AG10803 (cell line): ENCODE results near the gene CCDC110.
A peak's percentile ranks its signal among the peaks of the same experiment; 100 is the strongest.
"Not testable (repeated sequence)": the region's sequence is repeated elsewhere in the genome, so short reads cannot be mapped to it uniquely, and the experiment has no call there.

Experiments used
- DNase-seq: peaks from one replicate; pipeline ENCODE4 v3.0.0; 2010; ENCODE audit warnings: low read depth
- H3K4me3 ChIP-seq: 2 replicates; pipeline ENCODE4 v1.5.1; 2011; ENCODE audit warnings: mild to moderate bottlenecking, low read length, control low read depth
- TF ChIP-seq, protein P1 (sequence below): conservative IDR thresholded peaks from 2 replicates; pipeline ENCODE4 v1.5.1; 2011; ENCODE audit warnings: mild to moderate bottlenecking, low read length, control low read depth, inconsistent platforms

Gene CCDC110

DNA sequence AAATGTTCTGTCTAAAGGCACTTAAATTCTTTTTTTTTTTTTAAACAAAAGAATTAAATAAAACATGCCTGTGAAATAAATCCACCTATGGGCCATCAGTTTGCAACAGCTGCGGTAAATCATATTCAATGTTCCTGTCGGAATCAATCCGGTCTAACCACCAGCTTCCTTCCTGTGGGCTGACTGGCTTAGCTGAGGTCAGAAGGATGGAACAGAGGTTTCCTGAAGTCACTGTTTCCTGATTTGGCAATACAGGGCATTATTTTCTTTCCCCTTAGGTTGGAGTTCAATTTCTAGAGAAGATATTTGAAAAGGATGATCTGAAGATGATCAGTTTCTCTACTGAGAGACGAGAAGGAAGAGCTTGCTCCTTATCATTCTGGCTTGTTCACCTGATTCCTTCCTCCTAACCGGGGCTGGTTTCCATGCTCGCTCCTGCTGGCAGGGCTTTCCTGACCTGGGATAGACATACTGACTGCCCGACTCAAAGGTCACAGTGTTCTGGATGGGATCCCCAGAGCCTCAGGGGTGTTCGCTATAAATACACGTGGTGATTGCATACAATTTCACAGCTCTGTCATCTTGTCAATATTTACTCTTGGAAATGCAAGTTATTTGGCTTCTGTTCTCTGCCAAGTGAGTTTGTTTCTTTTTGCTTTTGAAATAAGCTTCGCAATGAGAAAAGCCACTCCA lies 42.1 kb upstream of the CCDC110 start:
- TF ChIP-seq, protein P1, sequence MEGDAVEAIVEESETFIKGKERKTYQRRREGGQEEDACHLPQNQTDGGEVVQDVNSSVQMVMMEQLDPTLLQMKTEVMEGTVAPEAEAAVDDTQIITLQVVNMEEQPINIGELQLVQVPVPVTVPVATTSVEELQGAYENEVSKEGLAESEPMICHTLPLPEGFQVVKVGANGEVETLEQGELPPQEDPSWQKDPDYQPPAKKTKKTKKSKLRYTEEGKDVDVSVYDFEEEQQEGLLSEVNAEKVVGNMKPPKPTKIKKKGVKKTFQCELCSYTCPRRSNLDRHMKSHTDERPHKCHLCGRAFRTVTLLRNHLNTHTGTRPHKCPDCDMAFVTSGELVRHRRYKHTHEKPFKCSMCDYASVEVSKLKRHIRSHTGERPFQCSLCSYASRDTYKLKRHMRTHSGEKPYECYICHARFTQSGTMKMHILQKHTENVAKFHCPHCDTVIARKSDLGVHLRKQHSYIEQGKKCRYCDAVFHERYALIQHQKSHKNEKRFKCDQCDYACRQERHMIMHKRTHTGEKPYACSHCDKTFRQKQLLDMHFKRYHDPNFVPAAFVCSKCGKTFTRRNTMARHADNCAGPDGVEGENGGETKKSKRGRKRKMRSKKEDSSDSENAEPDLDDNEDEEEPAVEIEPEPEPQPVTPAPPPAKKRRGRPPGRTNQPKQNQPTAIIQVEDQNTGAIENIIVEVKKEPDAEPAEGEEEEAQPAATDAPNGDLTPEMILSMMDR: no peak
- DNase-seq: no peak
- no peak overlapping the region for H3K4me3 ChIP-seq

DNA sequence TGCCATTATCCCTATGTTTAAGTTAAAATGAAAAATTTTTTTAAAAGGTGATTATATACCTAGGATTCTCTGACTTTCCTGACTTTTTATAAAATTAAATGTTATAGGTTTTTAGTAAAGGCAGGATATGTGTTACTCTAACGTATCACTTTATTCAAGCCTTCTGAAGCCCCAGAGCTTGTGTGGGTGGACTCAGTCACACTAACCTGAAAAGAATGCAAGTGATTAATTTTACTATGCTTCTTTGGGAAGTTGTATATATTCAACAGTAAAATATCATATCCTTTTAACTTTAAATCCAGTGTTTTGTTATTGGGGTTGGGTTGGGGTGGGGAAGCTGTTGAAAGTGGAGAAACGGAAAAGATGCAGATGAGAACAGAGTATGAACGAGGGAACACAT lies 41.0 kb upstream of the CCDC110 start:
- peak; percentile 17 for DNase-seq
- TF ChIP-seq, protein P1: no peak
- H3K4me3 ChIP-seq: no peak overlapping the region

- peak; percentile 13 for DNase-seq
Measured at GRCh38 chr4:185511243-185511642, 39.7 kb upstream of the CCDC110 start.

DNA sequence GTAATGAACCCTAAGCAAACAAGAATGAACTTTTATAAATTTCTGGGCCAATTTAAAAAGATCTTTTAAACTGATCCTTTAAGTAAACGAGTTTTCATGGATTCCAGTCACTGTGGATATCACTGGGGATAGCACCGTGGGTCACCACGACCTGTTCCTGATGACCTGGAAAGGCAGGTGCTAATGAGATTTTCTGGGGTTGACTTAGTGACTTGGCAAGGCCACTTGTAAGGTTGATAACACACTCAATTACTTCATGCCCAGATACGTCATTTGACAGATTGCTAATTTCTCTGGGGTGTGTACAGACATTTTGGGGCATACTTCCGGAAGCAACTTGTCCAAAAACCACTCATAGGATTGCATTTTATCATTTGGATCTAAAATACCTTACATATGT lies 39.3 kb upstream of the CCDC110 start:
- no peak overlapping the region for H3K4me3 ChIP-seq
- DNase-seq: no peak
- TF ChIP-seq, protein P1: no peak

More at GRCh38 chr4:185511243-185511642, 39.7 kb upstream of the CCDC110 start:
- H3K4me3 ChIP-seq: not testable (repeated sequence)

- TF ChIP-seq, protein P1: no peak
- no peak overlapping the region for H3K4me3 ChIP-seq
- DNase-seq: no peak
Measured at GRCh38 chr4:185508181-185508580, 36.6 kb upstream of the CCDC110 start.

- no peak overlapping the region for H3K4me3 ChIP-seq
- TF ChIP-seq, protein P1: no peak
- DNase-seq: no peak
Measured at GRCh38 chr4:185506422-185506821, 34.9 kb upstream of the CCDC110 start.

DNA sequence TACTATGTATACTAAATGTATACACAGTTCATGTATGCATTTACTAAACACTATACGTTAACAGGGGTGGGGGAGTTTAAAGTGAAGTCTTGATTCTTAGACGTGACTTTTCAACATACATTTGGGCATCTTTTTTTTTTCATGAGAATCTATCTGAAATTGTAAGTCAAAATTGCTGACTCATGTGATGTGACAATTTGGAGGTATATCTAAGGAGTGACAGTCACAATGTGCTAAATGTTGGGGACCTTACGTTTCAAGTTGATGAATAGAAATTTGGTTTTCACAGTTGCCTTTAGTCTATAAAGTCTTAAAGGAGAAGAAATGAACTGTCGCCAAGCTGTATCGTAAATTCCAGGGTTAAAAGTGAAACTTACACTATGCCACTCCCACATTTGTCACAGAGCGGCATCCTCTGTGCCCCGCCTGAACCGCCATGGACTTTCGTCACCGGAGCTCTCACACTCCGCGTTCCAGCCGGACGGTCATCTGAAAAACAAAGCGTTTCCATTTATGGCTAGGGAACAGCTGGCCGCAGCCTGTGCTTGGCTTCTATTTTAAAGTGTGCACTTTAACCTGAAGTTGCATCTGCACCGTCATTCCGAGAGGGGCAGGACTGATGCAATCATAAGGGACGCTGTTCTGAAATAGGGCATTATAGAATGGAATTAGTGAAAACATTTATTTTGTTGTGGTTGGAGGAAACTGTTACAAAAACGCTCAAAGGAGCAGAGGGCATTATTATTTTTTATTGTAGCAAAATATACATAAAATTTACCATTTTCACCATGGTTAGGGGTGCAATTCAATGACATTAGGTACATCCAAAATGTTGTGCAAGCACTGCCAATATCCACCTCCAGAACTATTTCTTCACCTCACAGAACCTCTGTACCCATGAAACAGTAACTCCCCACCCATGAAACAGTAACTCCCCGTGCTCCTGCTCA lies 32.8 kb upstream of the CCDC110 start:
- peak overlapping the region; percentile 16; the same call in 1 of the 2 replicates for H3K4me3 ChIP-seq
- TF ChIP-seq, protein P1: no peak
- no peak for DNase-seq
